Activated CD4-positive, alpha-beta T cell treated with anti-CD3 and anti-CD28 coated beads, Interleukin-2, amount 50 U/mL, for 16 hours (primary cell): Measurements from ENCODE around the gene KCNN3.

ENCODE experiments used
- DNase-seq: peaks from one replicate; pipeline ENCODE4 v3.0.0-alpha.2; 2020

KCNN3 gene

GRCh38 chr1:154839691-154840090 lies 30.4 kb downstream of the KCNN3 start:
- DNase-seq: no peak

GRCh38 chr1:154838988-154839387 lies 31.1 kb downstream of the KCNN3 start:
- DNase-seq: no peak

DNA sequence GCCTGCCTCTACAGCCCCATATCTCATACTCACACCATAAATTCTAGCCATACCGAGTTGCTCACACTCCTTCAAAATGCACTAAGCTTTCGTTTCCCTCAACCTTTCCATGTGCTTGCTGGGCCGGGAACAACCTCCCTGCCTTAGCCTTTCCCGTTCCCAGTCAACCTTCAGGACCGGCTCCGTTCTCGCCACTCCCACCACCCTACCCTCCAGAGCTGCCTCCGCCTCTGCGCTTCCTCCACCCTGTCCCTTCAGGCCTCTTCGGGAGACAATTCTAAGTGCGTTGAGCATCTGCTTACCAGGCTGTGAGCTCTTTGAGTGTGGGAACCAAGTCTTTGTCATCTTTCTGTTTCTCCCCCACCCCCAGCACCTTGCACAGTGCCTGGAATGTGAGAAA lies 31.6 kb downstream of the KCNN3 start:
- DNase-seq: no peak

- no peak for DNase-seq
Measured at GRCh38 chr1:154837672-154838171, 32.4 kb downstream of the KCNN3 start.

- no peak for DNase-seq
Measured at GRCh38 chr1:154837034-154837671, 32.9 kb downstream of the KCNN3 start.

DNA sequence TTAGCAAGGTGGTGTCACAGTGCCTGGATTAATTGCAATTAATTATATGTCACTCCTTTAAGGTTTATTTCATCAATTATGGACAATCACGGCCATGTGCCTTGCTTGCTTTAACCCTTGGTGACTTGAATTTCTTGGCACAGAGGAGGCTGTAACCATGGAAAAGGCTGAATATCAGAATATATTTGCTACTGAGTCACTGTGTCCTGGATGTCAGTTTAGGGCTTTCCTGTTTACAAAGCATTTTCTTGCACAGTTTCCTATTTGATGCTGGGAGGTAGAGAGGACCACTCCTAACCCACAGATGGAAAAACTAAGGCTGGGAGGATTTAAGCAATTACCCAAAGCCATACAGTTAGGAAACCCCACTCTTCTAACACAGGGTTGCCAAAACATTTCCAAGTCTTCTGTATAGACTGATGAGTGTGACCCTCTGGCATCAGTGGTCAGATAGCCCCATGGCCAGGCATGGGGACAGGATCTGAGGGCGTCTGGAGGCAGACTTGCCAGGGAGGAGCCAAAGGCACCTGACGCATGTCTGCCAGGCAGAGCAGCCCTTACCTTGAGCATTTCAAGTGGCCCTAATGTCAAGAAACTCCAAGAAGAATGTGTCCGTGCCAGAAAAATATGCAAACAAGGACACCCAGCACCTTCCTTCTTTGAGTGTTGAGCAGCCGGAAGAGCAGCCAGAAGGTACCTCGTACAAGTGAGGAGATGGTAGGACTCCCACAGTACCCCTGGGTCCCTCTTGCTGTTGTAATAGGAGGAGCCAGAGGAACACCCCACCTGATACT lies 34.4 kb downstream of the KCNN3 start:
- DNase-seq: no peak

- no peak for DNase-seq
Measured at GRCh38 chr1:154833841-154834240, 36.2 kb downstream of the KCNN3 start.

DNA sequence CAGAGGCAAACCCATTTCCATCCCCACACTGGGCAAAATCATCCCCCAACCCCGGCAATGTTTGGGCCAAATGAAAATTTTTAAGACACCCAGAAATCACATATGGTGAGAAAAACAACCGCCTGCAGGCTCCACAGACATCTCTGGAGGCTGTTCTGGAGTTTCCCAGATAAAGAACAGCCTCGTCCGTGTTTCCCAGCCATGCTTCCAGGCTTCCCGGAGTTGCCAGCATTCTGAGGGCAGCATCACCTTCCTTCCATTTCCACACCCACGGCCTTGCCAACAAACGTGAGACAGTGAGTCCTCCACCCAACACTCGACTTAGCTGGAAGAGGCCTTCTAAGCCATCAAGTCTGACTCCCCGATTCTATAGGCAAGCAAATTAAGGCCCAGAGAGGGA lies 36.9 kb downstream of the KCNN3 start:
- no peak for DNase-seq

- DNase-seq: no peak
Measured at GRCh38 chr1:154832384-154832783, 37.7 kb downstream of the KCNN3 start.

DNA sequence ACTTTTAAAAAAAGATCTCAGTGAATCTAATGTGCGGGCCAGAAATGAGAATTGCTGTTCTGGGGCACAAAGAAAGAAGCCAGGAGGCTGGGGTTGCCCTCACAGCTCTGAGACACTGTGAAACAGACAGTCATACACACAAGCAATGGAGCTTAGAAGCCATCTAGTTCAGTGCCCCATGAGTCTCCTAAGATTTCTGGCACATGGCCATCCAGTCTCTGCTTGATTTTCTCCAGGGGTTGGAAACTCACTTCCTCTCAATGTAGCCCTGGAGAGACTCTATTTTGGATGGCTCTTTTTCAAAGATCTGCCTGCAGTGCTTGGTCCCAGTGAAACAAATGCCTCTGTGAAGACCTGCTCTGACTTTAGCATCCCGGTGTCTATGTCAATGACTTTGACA lies 38.6 kb downstream of the KCNN3 start:
- DNase-seq: no peak

- DNase-seq: no peak
Measured at GRCh38 chr1:154829062-154829461, 41.0 kb downstream of the KCNN3 start.

- no peak for DNase-seq
Measured at GRCh38 chr1:154824179-154825000, 45.7 kb downstream of the KCNN3 start.

GRCh38 chr1:154822717-154823116 lies 47.4 kb downstream of the KCNN3 start:
- DNase-seq: no peak

- no peak for DNase-seq
Measured at GRCh38 chr1:154822233-154822632, 47.8 kb downstream of the KCNN3 start.

DNA sequence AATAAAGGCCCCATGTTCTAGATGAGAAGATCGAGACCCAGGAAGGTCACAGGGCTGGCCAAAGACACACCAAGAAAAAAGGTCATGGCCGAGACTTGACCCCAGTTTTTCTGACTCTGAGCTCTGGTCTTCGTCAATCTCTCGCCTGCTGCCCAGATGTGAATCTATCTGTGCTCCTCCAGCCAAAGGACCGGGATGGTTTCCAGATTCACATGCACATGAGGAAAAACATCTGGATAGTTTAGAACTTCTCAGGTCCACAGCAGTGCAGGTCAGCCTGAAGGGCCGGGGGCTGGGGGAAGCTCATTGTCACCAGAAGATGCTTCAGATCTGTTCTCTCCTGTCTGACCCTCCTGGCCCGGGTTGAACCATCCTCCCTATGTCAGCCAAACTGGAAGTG lies 49.0 kb downstream of the KCNN3 start:
- no peak for DNase-seq

GRCh38 chr1:154820646-154821045 lies 49.4 kb downstream of the KCNN3 start:
- DNase-seq: no peak

DNA sequence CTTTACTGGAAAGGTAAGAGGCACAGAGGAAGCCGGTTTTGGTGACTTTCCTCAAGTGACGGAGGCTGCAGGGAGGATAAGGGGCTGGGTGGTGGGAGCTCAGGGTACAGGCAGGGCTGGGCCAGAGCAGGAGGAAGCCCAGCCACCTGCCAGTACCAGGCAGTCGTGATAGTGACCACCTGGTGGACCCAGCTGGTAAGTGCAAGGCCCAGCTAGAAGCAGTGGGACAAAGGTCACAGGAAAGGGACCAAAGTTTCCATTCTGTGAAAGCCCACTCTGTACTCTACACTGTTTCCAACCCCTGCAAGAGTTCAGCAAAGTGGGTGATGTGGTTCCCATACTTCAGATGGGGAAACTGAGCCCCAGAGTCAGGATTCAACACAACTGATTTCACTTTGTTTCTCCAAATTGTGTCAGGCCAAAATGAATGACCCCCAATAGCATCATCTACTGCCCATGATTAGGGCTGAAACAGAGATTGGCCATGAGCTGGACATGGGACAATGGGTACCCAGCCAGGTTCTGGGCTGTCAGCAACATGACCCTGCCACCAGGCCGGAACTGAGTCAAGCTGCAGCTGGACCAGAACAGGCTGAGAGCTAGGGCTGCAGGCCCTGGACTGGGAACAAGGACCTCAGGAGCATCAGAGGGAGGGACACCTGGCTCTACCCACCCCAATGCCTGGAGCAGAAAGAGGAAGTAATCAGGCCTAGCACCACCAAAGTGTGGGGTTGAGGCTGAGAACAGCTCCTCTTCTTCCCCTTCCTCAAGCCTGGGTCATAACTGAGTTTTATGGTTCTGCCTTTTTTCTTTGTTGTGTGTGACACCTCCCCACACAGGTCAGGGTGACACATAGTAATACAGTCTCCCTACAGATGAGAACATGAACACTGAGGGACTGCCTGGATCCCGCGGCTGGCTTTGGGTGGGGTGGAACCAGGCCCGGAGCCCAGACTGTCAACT lies 50.2 kb downstream of the KCNN3 start:
- peak; percentile 7 for DNase-seq

DNA sequence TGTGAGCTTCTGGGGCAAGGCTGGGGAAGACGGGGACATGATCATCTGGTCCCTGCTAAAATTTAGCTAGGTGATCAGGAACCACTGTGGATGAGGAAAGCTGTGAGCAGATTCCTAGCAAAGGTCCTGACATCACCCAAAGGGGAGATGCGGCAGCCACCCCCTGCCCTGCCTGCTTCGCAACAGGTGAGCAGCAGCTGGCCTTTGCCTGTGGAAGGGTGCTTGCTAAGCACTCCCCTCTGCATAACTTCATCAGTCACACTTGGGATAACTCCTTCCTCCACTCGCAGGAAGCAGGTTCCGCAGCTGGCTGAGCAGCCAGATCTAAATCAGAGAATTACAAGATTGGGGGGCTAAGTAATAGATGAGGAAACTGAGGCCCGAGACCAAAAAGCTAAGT lies 51.2 kb downstream of the KCNN3 start:
- no peak for DNase-seq

DNA sequence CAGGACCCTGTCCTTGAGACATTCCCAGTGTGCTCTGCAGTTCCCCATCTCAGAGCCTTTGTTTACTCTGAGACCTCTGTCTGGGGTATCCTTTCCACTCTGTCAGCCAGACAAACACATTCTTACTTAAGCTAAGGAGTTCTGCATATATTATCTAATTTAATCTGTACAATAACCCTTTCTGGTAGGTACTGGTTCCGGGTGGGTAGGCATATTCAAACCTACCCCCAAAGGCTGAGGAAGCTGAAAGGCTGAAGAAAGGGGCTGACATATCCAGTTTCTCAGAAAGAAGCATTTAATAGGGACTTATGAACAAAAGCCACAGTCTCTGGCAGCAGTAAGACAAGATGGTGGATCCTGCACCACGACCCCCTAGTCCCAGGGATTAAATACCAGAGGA lies 53.1 kb downstream of the KCNN3 start:
- DNase-seq: no peak

DNA sequence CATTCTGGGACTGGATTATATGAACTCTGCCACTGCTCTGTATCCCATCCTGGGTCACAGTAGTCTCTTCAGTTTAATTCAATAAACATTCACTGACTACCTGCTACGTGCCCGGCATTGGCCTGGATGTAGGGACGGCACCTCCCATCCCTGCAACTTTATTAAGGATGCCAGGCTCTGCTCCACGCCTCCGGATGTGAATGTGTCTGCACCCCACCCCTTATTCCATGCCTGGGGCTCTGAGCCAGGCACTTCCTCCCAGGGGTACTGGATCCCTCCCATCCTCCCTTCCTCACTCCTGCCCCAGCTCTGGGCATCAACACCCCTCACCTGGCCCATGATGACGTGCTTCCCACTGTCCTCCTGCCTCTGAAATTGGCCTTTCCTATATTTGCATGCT lies 53.7 kb downstream of the KCNN3 start:
- no peak for DNase-seq

DNA sequence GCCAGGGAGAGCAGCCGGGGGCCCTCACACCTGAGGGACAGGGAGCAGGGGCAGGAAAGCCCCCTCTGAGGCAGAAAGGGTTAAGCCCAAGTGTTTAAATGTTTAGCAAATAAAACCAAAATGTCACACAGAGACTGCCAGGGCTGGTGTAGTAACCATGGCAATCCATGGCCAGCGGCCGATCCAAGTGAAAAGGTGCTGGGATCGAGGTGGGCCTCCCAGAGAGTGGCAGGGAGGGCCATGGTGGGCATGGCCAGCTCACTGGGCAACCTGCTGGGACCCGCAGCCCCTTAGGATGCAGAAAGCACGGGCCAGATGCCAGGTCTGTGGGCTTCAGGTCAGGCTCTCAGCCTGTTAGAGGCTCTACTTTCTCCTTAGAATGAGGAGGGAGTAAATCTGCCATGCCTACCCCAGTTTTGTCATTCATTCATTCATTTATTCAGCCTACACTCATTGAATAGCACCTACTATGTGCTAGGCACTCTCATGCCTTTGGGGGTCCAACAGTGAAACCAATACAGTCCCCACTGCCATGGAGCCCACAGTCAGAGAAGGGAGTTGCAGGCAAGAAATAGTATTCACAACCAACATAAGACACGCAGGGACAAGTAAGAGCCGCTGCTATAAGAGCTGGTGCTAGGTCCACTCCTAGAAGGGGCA lies 56.1 kb downstream of the KCNN3 start:
- no peak for DNase-seq

GRCh38 chr1:154813300-154813816 lies 56.7 kb downstream of the KCNN3 start:
- no peak for DNase-seq
